ENCODE measurements around the gene HIVEP3.

HIVEP3 gene

DNA sequence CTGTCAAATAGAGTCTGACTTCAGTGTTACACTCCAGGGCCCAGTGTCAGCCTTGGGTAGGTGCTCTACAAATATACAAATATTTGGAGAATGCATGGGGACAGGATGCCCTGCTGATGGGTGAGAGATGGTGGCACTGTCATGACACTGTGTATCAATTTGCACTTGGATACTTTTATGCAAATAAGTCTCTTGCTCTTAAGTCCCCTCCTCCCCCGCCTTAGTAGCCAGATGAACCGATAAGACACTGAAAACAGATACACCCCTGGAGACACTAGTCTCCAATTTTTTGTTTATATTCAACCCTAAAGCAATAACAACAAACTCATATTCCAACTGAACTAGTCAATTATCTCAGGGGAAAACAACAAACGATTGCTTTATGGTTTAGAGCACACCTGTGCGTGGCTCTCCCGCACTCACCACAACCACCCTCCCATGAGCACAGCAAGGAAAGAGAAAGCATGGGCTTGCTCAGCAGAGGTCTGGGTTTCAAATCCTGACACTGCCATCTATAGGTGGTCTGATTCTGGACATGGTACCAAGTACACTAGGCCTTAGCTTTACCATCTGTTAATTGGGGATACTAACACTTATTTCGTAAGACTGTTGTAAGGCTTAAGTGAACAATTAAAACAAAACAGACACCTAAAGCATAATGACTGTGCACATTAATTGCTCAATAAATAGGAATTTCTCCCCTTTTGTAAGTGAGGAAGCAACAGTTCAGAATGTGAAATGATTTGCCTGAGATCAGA is 50.3 kb downstream of the HIVEP3 start:
- peak; percentile 23 for DNase-seq

DNA sequence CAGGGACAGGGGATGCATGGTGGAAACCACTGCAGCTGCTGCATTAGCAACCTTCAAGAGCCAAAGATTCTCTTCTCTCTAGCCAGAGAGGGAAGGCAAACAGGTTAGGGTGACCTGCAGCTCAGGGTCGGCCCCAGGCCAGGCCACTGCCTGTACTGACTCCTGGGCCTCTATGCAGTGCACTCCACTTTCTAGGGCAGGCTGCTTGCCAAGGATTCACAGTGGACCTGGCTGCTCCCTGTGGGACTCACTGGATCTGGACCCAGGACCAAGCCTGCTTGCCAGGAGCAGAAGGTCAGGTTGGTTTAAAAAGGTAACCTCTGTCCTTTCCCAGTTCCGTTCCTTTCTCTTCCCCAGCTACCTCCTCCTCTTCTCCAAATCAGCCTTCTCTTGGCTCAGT is 52.4 kb downstream of the HIVEP3 start:
- DNase-seq: no peak

DNA sequence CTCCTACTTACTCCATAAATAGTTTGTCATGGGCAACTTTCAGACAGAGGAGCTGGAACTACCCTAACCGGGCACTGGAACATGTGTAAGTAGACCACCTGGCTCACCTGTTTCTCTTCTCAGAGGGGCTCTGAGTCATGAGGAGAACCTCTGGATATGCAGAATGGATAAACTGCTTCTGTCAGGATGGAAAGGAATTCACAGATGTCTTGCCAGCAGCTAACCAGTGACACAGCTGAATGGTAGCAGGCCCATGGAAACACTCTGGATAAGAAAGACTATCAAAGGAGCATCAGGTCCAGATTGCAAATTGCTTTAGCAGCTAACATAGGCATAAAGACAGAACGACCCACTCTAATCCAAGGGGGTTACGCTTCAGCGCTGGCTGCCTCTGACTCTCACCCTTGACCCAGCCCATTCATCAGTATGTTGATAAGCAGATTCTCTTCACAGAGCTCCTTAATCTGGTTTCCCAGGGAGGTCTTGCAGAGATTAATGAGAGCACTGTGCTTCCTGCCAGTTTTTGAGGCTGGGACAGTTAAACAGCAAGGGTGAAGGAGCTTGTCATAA is 54.2 kb downstream of the HIVEP3 start:
- no peak for DNase-seq

DNA sequence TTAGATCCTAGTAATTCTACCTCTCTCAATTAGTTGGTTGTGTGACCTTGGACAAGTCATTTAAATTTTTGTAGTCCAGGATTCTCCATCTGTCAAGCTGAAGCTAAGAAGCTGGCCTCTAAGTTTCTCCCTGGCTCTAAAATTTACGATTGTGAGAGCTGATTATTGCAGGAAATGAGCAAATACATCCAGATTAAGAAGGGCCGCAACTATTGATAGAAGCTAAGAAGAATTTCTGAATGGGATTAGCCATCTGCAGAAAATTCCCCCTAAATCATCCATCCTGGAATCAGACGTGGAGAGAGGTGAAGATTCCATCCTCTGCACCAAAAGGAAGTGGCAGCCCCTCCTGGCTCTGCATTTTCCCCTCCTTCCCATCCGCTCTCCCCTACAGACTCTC is 55.0 kb downstream of the HIVEP3 start:
- DNase-seq: no peak

DNA sequence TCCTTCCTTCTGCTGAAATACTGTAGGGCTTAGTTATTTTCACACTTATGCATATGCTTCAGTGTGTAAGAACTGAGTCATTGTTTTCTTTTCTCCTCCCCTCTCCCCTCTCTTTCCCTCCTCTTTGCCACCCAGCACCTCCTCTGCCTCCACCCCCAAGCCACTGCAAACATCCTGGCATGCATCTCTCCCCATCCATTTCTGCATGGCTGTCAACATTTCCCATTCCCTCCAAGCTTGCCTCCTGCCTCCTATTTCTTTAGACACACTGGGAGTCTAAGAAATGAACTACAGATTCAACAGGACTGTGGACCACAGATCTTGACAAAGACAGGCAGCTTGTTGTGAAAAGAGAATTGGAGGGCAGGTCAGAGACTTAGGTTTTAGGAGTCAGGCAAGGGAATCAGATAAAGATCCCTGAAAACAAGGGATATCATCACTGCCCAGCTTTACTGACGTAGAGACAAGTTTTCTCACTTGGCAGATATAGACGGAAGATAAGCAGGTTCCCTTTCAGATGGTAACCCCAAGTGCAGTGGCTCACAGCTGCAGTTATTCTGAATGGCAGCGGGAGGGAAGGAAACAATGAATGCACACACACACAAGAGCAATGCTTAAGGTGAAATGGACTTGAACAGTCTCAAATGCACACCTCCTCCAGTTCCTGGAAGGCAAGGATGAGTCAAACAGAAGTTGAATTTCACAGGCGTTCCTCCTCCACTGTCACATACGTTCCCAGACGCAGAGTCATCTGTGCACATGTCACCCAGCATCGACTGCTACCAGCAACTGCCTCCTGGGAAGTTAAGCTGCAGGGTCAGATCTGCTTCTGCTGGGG is 56.1 kb downstream of the HIVEP3 start:
- no peak for DNase-seq

DNA sequence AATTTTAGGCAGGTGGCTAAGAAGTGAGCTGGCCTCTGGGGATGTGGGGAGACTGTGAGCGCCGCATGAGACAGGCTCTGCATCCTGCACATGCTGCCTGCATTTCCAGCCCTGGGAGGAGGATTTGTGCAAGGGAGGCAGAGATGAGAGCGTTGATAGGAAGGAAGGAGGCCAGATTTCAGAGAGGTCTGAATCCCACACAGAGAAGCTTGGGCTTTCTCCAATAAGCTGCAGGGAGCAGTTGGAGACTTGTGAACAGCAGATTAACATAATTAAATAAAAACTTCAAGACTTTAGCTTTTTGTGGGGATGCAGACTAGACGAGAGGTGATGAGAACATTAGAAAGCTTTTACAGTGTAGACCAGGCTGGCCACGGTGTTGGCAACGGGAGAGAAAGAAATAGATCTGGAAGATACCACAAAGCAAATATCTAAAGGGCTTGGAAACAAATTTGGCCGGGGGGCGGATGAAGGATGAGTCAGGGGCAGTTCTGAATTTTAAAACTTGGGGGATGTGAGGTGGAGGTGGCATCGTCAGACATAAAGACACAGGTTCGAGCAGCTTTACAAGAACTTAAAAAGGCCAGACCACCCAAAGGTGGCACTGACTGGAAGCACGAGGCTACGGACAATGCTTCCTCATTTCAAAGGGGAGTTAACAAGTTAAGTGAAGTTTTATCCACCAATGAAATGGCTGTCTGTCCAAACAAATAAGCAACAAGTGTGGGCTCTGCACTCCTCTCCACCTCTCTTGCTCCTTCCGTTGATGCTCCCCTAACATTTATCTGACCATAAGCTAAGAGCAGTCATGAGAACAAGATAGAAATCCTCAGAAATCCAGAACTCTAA is 57.0 kb downstream of the HIVEP3 start:
- DNase-seq: no peak

DNA sequence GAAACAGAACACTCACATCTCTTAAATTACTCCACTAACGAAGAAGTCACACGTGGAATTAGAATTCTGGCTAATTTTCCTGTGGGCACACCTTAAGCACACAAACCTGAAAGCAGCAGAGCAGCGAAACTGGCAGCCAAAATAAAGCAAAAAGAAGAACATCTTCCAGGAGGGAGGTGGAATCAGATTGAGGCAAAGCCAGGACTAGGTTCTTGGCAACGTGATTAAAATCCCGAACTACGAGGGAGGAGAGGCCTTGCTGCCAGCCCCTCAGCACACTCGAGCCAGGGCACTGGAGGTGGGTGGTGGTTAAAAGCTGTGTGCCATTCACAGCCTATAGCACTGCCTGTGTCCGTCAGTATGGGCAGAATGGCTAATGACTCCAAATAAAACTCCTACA is 58.0 kb downstream of the HIVEP3 start:
- no peak for DNase-seq

DNA sequence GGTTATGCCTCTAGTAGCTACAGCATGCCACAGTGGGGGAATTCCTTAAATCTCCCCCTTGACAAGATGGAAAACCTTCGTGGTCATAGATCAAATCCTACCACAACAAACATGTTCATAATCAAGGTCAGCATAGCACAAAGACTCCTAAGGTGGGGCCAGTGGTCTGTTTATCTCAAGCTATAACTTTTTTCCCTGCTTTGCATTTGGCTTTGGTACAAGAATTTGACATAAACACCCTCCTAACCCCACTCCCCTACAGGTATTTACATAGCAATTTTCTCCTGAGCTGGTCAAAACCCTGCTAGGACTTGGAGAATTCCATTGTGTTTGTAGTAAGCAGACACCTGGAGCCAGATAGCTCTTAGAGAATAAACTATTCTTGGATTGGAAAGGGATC is 58.5 kb downstream of the HIVEP3 start:
- no peak for DNase-seq

DNA sequence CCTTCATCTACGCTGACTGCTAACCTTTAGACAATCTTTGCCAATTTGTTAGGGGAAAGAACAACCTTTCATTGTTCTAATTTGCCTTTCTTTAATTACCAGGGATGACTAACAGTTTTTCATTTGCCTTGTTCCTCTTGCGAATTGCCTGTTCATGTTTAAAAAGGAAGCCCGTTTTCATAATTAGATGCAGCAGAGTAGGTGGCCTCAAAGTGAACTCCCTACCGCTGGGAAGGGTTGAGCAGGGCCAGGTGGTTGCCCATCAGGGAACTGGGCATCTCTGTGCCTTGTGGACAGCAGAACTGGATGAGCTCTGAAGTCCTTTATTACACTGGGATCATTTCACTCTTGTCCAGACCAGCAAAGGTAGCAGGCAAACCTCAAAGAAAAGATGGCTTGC is 59.0 kb downstream of the HIVEP3 start:
- no peak for DNase-seq

DNA sequence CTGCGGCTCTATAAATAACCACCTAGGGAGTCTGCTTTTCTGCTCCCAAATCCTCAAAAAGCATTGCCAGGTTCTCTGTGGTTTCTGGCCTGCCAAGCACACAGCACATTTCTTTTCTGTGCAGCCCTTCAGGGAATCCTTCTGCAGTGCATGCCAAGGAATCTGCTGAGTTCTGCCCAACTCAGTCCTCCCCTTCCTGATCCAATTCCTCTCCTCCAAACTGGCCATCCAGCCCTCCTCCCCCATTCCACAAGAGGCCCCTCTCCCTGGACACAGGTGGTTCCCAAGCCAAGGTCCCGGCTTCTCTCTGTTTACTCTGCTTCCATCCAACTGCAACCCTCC is 61.8 kb downstream of the HIVEP3 start:
- no peak for DNase-seq

DNA sequence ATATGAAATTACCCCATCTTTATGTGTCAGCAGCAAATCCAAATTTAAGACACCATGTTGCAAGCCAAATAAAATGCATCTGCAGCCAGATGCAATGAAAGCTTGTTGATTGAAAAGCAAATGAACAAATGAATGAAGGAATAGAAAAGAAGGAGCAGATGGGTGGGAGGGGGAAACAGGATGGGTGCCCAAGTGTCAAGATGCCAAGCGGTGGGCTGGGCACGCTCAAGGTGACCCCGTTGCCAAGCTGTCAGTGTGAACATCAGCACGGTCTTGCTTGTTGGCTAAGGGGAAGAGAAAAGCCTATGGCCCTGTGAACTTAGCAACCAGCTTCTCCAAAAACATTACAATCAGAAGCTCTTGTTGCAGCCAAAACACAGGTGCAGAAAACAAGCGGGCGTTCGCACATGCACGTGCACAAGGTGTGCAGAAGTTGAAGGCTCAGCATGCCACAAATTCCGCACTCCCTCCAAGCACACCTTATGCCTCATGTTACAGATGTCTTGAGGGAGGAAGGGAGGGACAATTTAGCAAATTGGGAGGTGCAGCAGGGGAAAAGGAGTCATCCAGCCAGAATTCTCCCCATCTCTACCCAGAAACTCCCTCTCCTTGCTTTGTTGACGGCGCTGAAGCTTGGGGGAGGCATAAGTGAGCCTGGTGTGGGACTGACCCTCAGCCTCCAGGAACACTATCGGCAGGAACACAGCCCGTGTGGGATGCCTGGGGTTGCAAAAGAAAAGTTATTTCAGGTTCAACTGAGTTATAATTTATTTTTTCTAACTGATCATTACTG is 62.4 kb downstream of the HIVEP3 start:
- no peak for DNase-seq

DNA sequence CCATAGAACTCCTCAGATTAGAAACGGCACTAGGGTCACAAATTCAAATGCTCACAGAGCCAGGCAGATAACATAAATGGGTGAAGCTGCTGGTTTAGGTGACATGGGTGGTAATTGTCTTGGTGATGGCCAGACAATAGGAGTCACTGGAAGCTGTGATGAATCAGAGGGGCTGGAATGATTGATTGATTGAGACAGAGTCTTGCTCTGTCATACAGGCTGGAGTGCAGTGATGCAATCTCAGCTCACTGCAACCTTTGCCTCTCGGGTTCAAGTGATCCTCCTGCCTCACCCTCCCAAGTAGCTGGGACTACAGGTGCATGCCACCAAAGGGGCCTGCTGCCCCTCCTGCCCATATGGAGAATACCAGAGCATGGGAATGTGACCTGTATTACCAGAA is 63.0 kb downstream of the HIVEP3 start:
- no peak for DNase-seq

DNA sequence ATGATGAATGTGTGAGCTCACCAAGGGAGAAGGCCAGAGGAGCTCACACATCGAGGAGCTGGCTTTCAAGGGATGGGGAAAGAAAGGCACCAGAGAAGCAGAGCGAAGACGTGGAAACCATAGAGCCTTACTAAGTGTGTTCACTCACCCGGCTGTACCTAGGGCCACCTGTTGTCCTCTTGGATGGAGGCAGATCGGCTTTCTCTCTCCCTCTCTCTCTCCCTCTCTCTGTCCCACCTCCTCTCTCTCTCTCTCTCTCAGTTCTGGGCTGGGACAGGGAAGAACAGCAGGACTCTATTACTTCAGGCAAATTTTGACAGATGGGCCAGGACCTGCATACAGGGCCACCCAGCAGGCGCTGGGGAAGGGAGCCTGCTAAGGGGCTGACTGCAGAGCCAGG is 64.8 kb downstream of the HIVEP3 start:
- no peak for DNase-seq

DNA sequence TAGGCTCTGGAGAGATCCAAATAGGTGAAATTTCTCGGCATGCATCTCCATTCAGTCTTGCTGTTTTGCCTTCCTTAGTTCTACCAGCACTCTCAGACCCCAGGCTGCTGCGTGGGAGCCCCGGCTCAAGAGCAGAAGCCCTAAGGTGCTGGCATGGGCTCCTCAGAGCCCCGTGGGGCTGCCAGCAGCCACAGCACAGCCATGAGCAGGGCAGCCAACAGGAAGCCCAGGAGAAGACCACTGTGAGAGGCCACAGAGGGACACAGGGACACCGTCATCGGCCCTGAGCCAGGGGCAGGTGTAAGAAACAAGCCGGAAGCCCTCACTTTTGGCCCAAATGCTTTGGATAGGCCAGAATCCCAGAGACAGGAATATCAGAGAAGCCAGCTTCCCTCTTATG is 66.6 kb downstream of the HIVEP3 start:
- DNase-seq: no peak

DNA sequence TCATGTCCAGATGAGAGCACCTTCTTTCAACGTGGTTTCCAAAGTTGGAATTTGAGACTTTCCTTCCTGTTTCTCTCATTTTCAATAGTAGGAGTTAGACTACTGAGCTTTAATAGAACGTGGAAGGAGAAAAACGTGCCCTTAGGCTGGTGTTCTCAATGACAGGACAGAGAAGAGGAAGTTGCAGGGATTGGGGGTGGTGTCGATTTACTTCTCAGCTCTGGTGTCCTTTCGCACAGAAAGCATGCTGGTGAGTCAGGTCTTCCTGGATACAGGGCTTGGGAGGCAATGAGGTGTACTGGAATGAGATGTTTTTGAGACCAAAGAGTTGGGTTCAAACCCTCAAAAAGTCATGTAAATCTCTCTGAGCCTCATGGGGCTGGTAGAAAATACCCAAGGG is 67.1 kb downstream of the HIVEP3 start:
- no peak for DNase-seq

DNA sequence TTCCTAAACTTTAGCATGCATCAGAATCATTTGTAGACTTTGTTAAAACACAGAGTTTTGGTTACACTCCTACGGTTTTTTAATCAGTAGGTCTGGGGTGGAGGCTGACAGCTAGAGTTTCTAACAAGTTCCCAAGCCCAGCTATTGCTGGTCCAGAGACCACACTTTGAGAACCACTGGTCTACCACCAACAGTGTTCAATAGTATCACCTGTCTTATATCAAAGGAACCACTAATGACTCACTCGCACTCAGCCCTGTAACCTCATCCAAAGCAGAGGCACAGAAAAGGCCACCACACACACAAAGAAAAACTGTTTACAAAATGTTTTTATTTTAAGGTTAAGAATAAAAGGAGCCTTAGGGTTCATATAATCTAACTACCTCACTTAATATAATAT is 68.7 kb downstream of the HIVEP3 start:
- DNase-seq: peak; percentile 12

DNA sequence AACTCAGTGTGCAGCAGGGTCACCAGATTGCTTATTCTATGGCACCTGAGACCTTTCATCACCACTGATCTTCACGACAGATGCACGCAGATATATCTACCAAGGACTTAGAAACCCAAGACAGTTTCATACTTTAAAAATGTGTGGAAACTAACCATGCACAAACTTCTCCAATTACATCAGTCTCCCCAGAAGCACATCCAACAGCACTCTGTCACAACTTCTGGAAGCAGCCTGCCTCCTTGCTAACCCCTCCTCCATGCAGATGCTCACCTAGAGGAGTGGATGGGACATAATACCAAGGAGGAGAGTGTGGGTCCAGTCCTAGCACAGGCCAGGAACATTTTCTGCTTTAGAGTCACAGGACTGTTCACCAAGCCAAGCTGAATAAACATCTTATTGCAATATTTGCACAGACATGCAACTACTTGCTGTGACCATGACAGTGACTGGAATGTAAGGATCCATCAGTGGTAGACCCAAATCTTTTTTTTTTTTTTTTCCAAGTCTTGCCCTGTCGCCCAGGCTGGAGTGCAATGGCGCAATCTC is 69.4 kb downstream of the HIVEP3 start:
- no peak for DNase-seq

DNA sequence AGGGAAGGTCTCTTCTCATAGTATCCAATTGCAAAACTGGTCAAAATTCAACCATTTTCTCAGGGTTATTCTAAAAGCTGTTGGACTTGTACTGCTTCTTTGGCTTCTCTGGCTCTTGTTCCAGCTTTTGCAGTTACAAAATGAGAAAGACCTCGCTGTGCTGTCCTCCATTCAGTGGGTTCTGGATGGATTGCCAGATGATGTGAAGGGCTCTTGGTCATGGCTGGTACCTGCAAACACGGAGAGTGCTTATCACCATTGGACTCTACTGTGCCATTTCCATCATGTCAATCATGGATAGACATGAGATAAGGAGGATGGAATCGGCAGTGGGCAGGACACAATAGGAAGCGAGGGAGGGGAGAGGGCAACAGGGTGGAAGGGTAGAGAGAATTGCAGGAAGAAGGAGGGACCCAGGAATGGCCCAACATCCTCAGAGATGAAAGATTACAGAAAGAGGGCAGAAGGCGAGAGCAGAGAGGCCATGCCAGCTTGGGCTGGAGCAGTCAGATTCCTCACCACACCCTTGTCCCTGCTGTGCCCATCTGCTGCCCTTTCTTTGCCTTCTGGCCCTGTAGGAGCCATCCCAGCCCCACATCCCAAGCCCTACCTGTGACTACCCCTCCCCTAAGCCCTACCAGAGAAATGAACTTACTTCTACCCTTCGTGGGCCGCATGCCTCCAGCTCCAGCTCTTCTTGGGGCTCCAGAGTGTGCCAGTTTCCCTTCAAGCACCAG is 70.3 kb downstream of the HIVEP3 start:
- no peak for DNase-seq

DNA sequence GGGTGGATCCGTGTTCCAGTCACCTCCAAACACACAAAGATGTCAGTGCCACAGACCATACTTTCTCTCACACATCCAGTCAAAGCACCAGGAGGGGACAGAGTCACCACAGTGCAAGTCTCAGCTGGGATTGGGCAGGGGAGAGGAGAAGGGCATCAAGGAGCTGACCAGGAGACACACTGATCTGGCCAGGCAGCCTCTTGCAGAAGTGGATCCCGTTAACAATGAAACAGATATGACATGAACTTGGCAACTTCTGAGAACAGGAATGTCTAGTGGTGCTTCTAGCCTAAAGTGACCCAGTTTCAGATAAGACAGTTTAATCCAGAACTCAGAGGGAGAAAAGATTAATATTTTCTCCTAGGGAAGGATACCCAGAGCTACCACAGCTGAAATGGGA is 71.0 kb downstream of the HIVEP3 start:
- DNase-seq: no peak

DNA sequence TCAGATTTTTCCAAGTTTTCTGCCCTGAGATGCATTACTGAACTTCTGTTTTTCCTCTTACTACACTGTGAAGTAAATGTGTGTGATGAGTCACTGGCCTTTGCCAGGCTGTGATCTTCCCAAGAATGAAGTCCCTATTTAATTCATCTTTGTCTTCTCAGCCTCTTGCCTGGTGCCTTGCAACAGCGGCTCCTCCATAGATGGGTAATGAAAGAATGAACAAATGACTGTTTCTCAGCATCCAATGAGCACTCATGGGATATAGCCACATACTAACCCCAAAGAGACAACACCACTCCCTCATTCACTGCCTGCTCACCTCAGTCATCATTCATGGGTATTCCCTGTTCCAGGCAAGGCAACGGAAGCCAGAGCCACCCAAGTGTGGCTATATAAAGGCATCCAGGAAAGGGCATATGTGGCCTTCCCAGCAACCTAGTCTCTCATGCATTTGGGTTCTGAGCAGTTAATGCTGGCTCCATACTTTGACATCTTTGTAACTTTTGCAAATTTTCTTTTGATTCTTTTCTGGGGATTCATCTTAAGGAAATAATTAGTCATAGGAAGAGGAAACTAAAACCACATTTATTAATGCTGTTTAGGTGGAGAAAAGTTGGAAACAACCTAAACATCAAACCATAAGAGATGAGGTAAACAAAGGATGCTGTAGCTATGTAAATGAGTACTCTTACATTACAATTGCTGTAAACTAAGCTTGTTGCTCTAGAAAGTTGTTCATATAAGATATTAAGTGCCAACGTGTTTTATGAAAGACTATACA is 71.9 kb downstream of the HIVEP3 start:
- no peak for DNase-seq

Measured in CD4-positive, alpha-beta T cell treated with Interleukin-17A for 4 hours (primary cell).